Pancreas (tissue), 10 donors: ENCODE data around the gene CLEC14A. TPM values are rescaled to one million over a fixed set of nuclear protein-coding genes. Genes with fewer than 3 reads are reported as not detected.

ENCODE experiments used
- ATAC-seq, 4 donors: fragments of 200-7000 bp; cut with Tn5 transposase; one replicate each; pipeline versions ENCODE4 v1.8.0 to v1.9.1; 2020; ENCODE audit warnings: mild to moderate bottlenecking in 4 of 4, moderate library complexity in 4 of 4
- DNase-seq, 6 donors: peaks; one replicate each; pipeline ENCODE4 v3.0.0-alpha.2; 2020
- FAIRE-seq: peaks from 2 replicates; lab custom pipeline; 2012; peaks lifted over from hg19 to GRCh38; lab: Jason Lieb, UNC
- H3K27ac ChIP-seq, 4 donors: fragments of 200-600 bp; sonication (generic); 1 replicate in 3 of 4; 2 replicates in 1 of 4; pipeline versions ENCODE4 v1.5.0 to v1.8.0; 2020
- H3K27me3 ChIP-seq, 4 donors: fragments of 200-600 bp; one replicate each; pipeline ENCODE4 v1.8.0; 2021
- H3K36me3 ChIP-seq, 3 donors: fragments of 200-600 bp; sonication (generic) in 1 of 3; one replicate each; pipeline versions ENCODE4 v1.5.0 to v1.8.0; 2020 to 2021
- H3K4me1 ChIP-seq, 3 donors: fragments of 200-600 bp; one replicate each; pipeline ENCODE4 v1.8.0; 2021
- H3K4me3 ChIP-seq, 4 donors: fragments of 200-600 bp; sonication (generic) in 2 of 4; one replicate each; pipeline versions ENCODE4 v1.5.0 to v1.8.0; 2020 to 2021
- H3K9me3 ChIP-seq, 4 donors: fragments of 200-600 bp; one replicate each; pipeline ENCODE4 v1.8.0; 2021
- WGBS, 2 donors: extraction: QIAGEN DNeasy Blood & Tissue Kit; methylation state at CpG; one replicate each; pipeline ENCODE4 v1.1.7; 2013; 5-methylcytosine and 5-hydroxymethylcytosine counted together
- intact Hi-C, 3 donors: fragments of 100-400 bp; cut with DNase I; formaldehyde crosslinking; loops; one replicate each; pipeline versions ENCODE4 v1.11.1 to v1.14.2; 2022
- polyA plus RNA-seq, 2 donors: library from polyadenylated mRNA; stranded (reverse); fragments of 200-250 nt; gene quantifications; one replicate each; pipeline ENCODE4 v1.2.3, GENCODE V29; 2013
- total RNA-seq, 6 donors: library from RNA; stranded (reverse); fragmentation: NEBNext Ultra II Directional in 4 of 6; extraction: Animal tissue kit (Norgen Biotek cat#: 25700) in 4 of 6; gene quantifications; one replicate each; pipeline versions ENCODE4 v1.2.1 to v1.2.4, GENCODE V29; 2021 to 2023
- TF ChIP-seq, protein P1 (sequence below), 4 donors: fragments of 200-600 bp; sonication (generic) in 3 of 4; IDR thresholded peaks; one replicate each; pipeline versions ENCODE4 v1.5.0 to v1.8.0; 2021; ENCODE audit warnings: antibody characterized with exemption in 4 of 4
- donor health status: healthy with polysubstance abuse.
- donor health status: DM: no; HTN: no; CAD: no; lungs with moderate emphysema.
- donor health status: DM: no; HTN: no; CAD: no.
- donor health status: control.
- donor health status: control.
- donor health status: Bipolar disorder and iron deficiency.
- donor health status: DM: yes; HTN: yes; CAD: no.
- donor health status: DM: no; HTN: no; CAD: no.
- donor health status: DM: no; HTN: no; CAD: no.
- donor health status: DM: yes; HTN: yes; CAD: no.

CLEC14A gene
- total and polyA plus RNA-seq, 8 donors: 2.6 to 7.5 (median 3.5) TPM

DNA sequence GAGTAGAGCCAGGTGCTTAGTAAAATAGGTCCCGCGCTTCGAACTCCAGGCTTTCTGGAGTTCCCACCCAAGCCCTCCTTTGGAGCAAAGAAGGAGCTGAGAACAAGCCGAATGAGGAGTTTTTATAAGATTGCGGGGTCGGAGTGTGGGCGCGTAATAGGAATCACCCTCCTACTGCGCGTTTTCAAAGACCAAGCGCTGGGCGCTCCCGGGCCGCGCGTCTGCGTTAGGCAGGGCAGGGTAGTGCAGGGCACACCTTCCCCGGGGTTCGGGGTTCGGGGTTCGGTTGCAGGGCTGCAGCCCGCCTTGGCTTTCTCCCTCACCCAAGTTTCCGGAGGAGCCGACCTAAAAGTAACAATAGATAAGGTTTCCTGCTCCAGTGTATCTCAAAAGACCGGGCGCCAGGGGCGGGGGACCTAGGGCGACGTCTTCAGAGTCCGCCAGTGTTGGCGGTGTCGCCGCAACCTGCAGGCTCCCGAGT lies 44.6 kb downstream of the CLEC14A start:
- no peak for ATAC-seq
- Histone ChIP-seq H3K4me1 (peaks cover 0 to 7% (median 0%) of the 10 kb centered on the region in 3 donors), H3K9me3 (no peaks in the 10 kb centered on the region), H3K36me3 (no peaks in the 10 kb centered on the region), H3K27me3 (no peaks in the 10 kb centered on the region), H3K4me3 (peak overlapping the region in 2 of 4 donors; percentile 8 to 55), H3K27ac (no peak overlapping the region)
- intact Hi-C loops: no loop called here
- TF ChIP-seq, protein P1, sequence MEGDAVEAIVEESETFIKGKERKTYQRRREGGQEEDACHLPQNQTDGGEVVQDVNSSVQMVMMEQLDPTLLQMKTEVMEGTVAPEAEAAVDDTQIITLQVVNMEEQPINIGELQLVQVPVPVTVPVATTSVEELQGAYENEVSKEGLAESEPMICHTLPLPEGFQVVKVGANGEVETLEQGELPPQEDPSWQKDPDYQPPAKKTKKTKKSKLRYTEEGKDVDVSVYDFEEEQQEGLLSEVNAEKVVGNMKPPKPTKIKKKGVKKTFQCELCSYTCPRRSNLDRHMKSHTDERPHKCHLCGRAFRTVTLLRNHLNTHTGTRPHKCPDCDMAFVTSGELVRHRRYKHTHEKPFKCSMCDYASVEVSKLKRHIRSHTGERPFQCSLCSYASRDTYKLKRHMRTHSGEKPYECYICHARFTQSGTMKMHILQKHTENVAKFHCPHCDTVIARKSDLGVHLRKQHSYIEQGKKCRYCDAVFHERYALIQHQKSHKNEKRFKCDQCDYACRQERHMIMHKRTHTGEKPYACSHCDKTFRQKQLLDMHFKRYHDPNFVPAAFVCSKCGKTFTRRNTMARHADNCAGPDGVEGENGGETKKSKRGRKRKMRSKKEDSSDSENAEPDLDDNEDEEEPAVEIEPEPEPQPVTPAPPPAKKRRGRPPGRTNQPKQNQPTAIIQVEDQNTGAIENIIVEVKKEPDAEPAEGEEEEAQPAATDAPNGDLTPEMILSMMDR (IDR thresholded peaks at IDR 0.05): no peak
- FAIRE-seq: no peak
- DNase-seq: peak in 2 of 6 donors; percentile 45 to 59
- WGBS, 2 donors: 45 to 51% methylated on average over 34 of the region's 34 CpGs

DNA sequence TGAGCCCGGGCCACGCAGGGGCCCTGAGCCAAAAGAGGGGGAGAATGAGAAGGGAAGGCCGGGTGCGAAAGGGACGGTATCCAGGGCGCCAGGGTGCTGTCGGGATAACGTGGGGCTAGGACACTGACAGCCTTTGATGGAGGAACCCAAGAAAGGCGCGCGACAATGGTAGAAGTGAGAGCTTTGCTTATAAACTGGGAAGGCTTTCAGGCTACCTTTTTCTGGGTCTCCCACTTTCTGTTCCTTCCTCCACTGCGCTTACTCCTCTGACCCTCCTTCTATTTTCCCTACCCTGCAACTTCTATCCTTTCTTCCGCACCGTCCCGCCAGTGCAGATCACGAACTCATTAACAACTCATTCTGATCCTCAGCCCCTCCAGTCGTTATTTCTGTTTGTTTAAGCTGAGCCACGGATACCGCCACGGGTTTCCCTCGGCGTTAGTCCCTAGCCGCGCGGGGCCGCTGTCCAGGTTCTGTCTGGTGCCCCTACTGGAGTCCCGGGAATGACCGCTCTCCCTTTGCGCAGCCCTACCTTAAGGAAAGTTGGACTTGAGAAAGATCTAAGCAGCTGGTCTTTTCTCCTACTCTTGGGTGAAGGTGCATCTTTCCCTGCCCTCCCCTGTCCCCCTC lies 45.2 kb downstream of the CLEC14A start:
- FAIRE-seq: no peak

DNA sequence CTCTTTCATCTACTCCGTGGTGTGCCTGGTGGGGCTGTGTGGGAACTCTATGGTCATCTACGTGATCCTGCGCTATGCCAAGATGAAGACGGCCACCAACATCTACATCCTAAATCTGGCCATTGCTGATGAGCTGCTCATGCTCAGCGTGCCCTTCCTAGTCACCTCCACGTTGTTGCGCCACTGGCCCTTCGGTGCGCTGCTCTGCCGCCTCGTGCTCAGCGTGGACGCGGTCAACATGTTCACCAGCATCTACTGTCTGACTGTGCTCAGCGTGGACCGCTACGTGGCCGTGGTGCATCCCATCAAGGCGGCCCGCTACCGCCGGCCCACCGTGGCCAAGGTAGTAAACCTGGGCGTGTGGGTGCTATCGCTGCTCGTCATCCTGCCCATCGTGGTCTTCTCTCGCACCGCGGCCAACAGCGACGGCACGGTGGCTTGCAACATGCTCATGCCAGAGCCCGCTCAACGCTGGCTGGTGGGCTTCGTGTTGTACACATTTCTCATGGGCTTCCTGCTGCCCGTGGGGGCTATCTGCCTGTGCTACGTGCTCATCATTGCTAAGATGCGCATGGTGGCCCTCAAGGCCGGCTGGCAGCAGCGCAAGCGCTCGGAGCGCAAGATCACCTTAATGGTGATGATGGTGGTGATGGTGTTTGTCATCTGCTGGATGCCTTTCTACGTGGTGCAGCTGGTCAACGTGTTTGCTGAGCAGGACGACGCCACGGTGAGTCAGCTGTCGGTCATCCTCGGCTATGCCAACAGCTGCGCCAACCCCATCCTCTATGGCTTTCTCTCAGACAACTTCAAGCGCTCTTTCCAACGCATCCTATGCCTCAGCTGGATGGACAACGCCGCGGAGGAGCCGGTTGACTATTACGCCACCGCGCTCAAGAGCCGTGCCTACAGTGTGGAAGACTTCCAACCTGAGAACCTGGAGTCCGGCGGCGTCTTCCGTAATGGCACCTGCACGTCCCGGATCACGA lies 46.0 kb downstream of the CLEC14A start:
- peaks cover 0 to 7% (median 0%) of the 10 kb centered on the region in 3 donors for H3K4me1 ChIP-seq
- no peaks in the 10 kb centered on the region for H3K36me3 ChIP-seq
- TF ChIP-seq, protein P1 (IDR thresholded peaks at IDR 0.05): no peak
- no peaks in the 10 kb centered on the region for H3K27me3 ChIP-seq
- peak overlapping the region; percentile 23 to 55 (median 51) for H3K4me3 ChIP-seq
- intact Hi-C loops: no loop called here
- DNase-seq (peak in 3 of 6 donors; percentile 12 to 73 (median 61)), ATAC-seq (no peak), FAIRE-seq (no peak)
- peak overlapping the region in 3 of 4 donors; percentile 42 to 81 (median 80) for H3K27ac ChIP-seq
- 43 to 45% methylated on average over 69 of the region's 69 CpGs for WGBS, 2 donors
- H3K9me3 ChIP-seq: no peaks in the 10 kb centered on the region

More for the DNA sequence above, 45.2 kb downstream of the CLEC14A start:
- Histone ChIP-seq H3K36me3 (no peaks in the 10 kb centered on the region), H3K27ac (no peak overlapping the region), H3K9me3 (no peaks in the 10 kb centered on the region), H3K4me3 (peak overlapping the region in 2 of 4 donors; percentile 8 to 55), H3K4me1 (peaks cover 0 to 7% (median 0%) of the 10 kb centered on the region in 3 donors), H3K27me3 (no peaks in the 10 kb centered on the region)
- 37 to 39% methylated on average over 29 of the region's 29 CpGs for WGBS, 2 donors
- intact Hi-C loops: no loop called here
- ATAC-seq (no peak), DNase-seq (peak in 3 of 6 donors; percentile 26 to 66 (median 62))
- TF ChIP-seq, protein P1 (IDR thresholded peaks at IDR 0.05): no peak

DNA sequence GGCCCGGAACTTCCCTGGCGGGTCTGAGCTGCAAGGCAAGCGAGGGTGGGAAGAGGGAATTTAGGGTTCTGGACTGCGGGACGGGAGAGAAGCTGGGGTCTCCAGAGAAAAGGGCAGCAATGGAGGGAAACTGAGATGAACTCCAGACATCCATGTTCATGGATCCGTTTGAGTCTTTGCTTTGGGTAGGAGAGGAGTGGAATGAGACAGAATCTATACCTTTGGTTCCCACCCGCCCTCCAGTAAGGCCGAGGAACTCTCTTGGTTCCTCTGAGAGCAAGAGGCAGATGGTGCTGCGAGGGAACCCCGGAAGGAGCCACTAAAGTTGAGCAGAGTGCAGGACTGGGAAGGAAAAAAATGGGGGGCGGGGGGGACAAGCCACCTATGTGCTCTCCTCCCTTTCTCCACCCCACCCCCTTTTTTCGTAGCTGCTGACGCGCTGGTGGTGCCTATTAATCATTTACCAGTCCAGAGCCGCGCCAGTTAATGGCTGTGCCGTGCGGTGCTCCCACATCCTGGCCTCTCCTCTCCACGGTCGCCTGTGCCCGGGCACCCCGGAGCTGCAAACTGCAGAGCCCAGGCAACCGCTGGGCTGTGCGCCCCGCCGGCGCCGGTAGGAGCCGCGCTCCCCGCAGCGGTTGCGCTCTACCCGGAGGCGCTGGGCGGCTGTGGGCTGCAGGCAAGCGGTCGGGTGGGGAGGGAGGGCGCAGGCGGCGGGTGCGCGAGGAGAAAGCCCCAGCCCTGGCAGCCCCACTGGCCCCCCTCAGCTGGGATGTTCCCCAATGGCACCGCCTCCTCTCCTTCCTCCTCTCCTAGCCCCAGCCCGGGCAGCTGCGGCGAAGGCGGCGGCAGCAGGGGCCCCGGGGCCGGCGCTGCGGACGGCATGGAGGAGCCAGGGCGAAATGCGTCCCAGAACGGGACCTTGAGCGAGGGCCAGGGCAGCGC lies 47.0 kb downstream of the CLEC14A start:
- Histone ChIP-seq H3K4me3 (peak overlapping the region; percentile 23 to 55 (median 51)), H3K27ac (peak overlapping the region; percentile 42 to 81 (median 70)), H3K36me3 (no peaks in the 10 kb centered on the region), H3K4me1 (peaks cover 0 to 7% (median 0%) of the 10 kb centered on the region in 3 donors), H3K27me3 (no peaks in the 10 kb centered on the region), H3K9me3 (no peaks in the 10 kb centered on the region)
- FAIRE-seq (no peak), ATAC-seq (peak; percentile 78 to 85 (median 82)), DNase-seq (peak; percentile 80 to 91 (median 83))
- TF ChIP-seq, protein P1 (IDR thresholded peaks at IDR 0.05): peak in 2 of 4 donors; percentile 8 to 15
- WGBS, 2 donors: 1 to 2% methylated on average over 49 to 59 of the region's 59 CpGs
- intact Hi-C loops: no loop called here
